Middle frontal gyrus (tissue), 1 donor: ENCODE measurements around the gene KIRREL3.

Experiments used
- DNase-seq: peaks from one replicate; pipeline ENCODE4 v3.0.0-alpha.2; 2015; ENCODE audit warnings: low spot score; ENCODE audit errors: extremely low spot score

KIRREL3 gene

GRCh38 chr11:126606484-126606883, 394.1 kb downstream of the KIRREL3 start:
- DNase-seq: no peak

DNA sequence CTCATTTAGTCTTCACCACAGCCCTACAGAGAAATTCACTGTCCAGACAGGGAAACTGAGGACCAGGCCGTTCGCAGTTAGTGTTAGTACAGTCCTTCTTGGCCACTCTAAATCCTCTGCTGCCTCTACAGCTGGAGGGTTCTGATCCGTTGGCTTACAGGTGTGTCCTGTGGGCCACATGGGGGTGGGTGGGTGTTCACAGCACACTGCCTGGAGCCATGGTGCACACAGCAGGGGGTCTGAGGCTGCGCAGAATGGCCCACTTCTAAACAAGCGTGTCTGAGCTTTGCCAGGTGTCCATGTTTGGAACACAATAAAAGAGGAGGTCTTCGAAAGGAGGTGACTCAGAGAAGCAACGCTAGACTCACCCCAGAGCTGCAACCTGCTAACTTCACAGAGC, 396.1 kb downstream of the KIRREL3 start:
- no peak for DNase-seq

- DNase-seq: no peak
Observed at GRCh38 chr11:126603486-126603885, 397.1 kb downstream of the KIRREL3 start.

- DNase-seq: no peak
Observed at GRCh38 chr11:126602993-126603392, 397.6 kb downstream of the KIRREL3 start.

DNA sequence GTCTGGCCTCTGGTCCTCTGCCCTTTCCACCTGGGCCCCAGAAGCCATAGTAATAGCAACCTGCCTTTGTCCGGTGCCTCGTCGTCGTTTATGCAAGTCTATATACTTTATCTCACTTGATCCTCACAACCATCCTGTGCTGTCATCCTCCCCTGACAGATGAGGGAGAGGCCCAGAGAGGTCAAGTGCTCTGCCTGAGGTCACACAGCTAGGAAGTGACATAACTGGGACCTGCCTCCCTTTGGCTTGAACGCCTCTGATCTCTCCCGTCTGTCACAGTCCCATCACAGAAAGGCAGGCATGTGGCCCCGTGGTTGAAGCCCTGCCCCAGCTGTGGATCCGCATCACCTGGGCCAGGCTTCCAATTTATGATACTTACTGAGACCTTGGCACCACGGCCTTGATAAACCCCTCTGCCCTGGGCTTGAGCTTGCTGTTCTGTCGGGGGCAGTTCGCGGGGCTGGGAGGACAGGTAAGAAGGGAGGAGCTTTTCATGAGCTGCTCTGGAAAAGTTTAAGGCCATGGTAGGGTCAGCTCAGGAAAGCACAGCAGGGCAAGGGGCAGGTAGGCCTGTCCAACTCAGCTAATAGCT, 398.1 kb downstream of the KIRREL3 start:
- DNase-seq: no peak

- DNase-seq: no peak
Observed at GRCh38 chr11:126601550-126602215, 398.9 kb downstream of the KIRREL3 start.

DNA sequence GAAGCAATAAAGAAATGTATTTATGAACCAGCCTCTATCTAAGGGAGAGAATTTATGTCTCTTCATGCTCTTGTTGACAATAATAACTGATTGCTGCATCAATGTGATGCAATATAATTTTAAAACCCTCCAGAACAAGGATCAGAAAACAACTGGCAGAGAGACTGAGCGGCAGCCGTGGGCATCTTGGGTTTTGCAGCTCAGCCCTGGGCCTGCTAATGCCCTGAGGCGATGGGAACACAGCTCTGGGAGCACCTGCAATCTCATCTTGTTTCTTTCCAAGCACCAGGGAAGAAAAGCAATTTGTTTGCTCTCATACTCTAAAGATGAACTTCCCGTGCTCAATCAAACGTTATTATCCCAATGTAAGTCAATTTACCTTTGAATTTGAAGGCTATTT, 399.4 kb downstream of the KIRREL3 start:
- DNase-seq: no peak

- DNase-seq: no peak
Observed at GRCh38 chr11:126599217-126599897, 401.2 kb downstream of the KIRREL3 start.

DNA sequence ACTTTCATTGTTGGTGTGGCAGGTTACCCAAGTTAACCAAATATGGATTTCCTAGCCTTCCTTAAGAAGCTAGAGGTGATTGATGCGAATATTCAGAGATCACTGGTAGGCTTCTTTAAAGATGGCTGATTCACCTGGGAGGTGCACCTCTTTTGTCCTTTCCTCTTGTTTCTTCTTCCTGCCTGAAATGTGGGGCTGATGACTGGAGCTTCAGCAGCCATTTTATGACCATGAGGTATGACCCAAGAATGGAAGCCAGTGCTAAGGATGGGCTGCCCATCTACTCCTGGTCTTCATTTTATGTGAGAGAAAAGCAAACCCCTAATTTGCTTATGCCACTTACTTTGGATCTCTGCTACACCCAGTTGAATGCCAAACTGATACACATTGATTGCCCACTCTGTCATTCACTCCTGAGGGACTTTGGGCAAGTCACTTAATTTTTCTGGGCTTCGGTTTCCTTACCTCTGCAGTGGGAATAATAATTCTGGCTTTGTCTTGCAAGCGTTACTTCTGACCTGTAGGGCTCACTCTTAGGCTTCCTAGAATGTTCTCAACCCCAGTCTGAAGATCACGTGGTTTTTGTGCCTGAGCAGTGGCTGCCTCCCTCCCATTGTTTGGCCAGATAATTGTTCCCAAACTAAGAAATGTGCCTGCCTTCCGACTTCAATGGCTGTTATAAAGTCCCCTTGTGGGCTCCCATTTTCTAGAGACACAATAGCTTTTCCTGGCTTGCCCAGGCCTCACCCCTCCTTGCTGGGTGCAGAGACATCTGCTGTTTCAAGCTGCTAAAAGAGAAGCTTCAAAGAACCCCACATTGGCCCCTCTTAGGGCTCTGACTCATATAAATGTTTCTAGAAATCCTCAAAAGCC, 402.0 kb downstream of the KIRREL3 start:
- DNase-seq: no peak

- no peak for DNase-seq
Observed at GRCh38 chr11:126597041-126597440, 403.5 kb downstream of the KIRREL3 start.

DNA sequence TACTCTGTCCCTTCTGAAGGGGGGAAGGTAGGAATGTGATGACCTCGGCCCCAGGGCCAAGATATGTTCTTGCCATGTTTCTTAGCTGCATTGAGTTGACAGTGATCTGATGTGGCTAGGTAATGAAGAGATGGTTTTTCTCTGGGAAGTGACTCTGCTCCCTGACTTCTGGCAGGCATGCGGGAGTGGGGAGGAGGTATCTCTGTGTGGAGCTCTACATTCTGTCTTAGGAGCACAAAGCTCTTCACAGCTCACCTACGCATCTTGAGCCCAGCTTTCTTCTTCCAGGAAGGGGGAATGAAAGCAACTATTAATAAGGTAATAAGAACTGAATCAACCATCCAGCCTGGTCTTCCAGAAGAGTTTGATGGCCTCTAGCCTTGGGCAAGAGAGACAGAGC, 404.1 kb downstream of the KIRREL3 start:
- no peak for DNase-seq

DNA sequence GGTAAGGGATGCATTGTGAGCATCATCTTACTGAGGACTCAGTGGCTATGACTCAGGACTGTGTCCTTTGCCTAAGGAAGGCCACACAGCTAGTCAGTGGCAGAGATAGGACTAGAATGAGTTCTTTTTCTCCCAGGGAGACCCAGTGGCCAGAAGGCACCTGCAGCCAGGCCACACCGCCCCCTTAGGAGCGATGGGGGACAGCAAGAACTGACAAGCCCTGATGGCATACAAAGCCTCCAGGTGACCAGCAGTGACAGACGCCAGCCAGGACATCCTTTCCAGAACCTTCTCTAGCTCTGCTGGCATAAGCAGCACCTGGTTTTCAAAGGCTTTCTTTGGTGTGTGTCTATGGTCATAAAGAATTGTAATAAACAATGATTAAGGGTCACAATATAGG, 405.0 kb downstream of the KIRREL3 start:
- no peak for DNase-seq

- DNase-seq: no peak
Observed at GRCh38 chr11:126594921-126595367, 405.6 kb downstream of the KIRREL3 start.

GRCh38 chr11:126592496-126593410, 407.8 kb downstream of the KIRREL3 start:
- no peak for DNase-seq

DNA sequence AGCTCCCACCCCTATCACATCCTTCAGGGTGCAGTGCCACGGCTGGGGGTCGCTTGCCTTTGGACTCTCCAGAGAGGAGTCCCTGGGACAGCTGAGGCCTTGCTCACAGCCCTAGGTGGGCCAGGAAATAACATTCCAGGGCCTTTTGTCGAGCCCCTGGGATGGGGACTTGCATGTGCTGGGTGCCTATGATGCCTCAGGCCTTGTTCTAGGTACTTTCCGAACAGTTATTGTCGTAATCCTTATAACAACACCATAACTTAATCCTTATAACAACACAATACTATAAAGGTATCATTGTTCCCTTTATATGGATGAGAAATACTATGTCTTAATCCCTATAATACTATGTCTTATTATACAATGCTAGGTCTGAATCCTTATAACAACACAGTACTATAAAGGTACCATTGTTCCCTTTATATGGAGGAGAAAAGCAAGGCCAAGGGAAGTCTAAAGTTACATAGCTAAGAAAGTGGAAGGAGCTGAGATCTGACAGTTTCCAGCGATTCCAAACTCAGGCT, 408.5 kb downstream of the KIRREL3 start:
- no peak for DNase-seq

DNA sequence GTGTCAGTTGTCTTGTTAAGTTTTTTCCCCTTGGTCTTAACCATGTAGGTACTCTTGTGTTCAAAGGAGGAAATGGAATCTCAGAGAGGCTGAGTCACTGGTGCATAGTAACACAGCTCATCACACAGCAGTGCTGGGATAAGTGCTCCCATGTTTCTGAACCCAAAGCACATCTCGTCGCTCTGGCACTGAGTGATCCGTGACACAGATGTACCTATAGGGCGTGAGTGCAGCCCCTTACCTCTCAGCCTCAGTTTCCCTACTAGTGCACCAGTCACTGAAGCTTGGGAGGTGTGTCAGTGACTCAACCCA, 411.1 kb downstream of the KIRREL3 start:
- no peak for DNase-seq

- DNase-seq: no peak
Observed at GRCh38 chr11:126588630-126589491, 411.7 kb downstream of the KIRREL3 start.

DNA sequence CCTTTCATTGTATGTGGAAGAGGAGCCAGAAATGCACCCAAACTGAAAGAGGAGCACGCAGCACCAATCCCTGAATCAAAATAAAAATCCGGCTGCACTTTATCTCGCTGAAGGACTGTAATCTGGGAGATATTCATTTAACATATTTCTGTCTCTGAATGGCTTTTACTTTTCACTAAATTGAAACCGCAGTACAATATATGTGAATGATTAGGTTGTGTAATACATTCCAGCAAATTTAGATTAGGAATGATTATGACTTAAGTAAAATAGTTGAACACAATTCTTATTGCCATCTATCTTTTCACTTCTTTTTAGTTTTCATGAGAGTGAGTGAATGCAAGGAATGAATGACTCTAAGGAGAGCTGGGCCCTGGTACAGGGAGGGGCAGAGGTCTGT, 413.0 kb downstream of the KIRREL3 start:
- no peak for DNase-seq

DNA sequence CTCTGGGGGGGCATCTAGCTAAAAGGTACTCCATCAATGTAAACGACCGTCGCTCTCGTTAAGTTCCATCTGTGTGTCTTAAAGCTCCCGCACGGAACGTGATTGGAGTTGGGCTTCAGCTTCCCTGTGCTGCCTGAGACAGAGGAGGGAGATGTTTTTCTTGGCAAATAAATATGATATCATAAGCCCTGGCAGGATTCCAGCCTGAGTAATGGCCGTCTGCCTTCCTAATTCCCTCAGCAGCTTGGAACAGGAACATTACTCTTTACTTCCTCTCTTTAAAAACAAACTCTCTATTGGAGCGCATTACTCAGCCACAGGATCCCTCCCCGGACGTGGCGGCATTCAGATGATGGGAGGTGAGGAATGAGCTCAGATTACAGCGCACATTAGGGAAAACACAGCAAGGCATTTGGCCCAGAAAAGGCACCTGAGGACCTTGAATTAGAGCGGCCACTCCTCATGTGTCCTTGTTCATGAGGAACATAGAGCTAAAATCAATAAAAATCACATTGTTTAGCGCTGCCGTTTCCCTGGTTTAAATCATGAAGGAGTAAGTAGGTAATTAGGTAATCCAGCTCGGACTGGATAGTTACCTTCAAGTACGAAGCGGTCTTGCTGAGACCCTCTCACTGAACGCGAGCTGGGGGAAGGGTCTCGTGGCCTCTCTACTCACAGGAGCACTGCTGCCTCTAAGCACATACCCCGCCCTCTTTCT, 414.6 kb downstream of the KIRREL3 start:
- DNase-seq: no peak
